Activated CD4-positive, alpha-beta memory T cell treated with anti-CD3 and anti-CD28 coated beads for 36 hours (primary cell): ENCODE data around the gene SCAF1. TPM values are rescaled to one million over a fixed set of nuclear protein-coding genes. Genes with fewer than 3 reads are reported as not detected.

Experiments used
- CTCF ChIA-PET: fragments of 350-600 bp; sonication (Branson Sonifier 250); formaldehyde crosslinking; loops from one replicate; lab custom pipeline; 2021; ENCODE audit warnings: antibody characterized with exemption, inconsistent platforms; lab: Charles Lee
- POLR2A ChIA-PET: fragments of 350-600 bp; sonication (Branson Sonifier 250); formaldehyde crosslinking; loops from one replicate; lab custom pipeline; 2021; ENCODE audit warnings: antibody characterized with exemption; lab: Charles Lee
- DNase-seq: peaks from one replicate; pipeline ENCODE4 v3.0.0-alpha.2; 2020
- H3K27ac Mint-ChIP-seq: one replicate; pipeline ENCODE4 v1.8.0; 2021; ENCODE audit warnings: mixed read lengths
- H3K27me3 Mint-ChIP-seq: one replicate; pipeline ENCODE4 v1.8.0; 2021; ENCODE audit warnings: mixed read lengths
- H3K36me3 Mint-ChIP-seq: one replicate; pipeline ENCODE4 v1.8.0; 2021; ENCODE audit warnings: mixed read lengths
- H3K4me1 Mint-ChIP-seq: one replicate; pipeline ENCODE4 v1.8.0; 2021; ENCODE audit warnings: low read depth, mixed read lengths
- H3K4me3 Mint-ChIP-seq: one replicate; pipeline ENCODE4 v1.8.0; 2021; ENCODE audit warnings: mild to moderate bottlenecking, mixed read lengths
- H3K9me3 Mint-ChIP-seq: one replicate; pipeline ENCODE4 v1.8.0; 2021; ENCODE audit warnings: mixed read lengths
- intact Hi-C: fragments of 100-400 bp; cut with micrococcal nuclease; formaldehyde crosslinking; loops from one replicate; pipeline ENCODE4 v1.15.1; 2023
- total RNA-seq, 2 experiments: library from RNA; stranded (reverse); gene quantifications; one replicate each; pipeline ENCODE4 v1.2.3, GENCODE V29; 2021

The SCAF1 gene
- total RNA-seq, 2 experiments from 2014 or later = 57.4 to 58.6 TPM

DNA sequence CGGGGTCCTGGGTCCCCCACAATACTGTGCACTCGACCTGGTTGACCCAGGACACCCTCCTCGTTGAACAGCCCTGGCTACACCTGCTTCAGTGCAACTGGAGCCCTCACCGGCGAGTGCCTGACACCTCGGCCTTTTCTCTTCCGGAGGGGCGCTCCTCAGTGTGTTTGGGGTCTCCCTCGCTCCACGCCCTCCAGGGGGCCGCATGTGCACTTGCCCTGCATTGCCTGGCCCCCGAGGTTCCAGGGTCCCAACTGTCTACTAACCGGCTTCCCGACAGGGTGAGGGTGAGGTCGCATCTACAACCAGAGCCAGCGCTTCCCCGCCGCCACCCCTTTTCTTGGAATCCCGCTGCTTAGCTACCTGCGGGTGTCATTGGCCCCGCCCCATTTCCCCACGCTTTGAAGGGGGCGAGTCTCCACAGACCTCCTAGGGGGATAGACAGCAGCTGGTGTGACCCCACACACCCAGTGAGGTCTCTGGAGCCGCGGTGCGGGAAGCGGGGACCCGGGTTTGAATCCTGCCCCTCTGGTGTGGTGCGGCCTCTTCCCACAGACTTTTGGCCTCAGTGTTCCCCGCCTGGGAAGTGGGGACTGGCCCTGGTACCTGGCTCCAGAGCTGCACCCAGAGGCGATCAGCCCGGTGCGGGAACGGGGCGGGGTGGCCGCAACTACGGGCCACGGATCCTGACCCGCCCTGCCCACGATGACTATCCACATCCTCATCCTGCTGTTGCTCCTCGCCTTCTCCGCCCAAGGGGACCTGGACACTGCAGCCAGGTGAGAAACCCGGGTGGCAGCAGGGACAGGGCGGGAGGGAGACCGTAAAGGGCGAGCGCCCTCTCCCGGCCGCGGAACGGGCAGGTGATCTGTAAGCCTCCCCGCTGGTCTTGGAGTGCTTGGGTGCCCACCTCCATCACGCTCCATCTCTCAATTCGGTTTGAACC lies 47.4 kb downstream of the SCAF1 start, which contains the start of gene ADM5:
Gene ADM5, plus strand, starts transcription at position 462 of the 946 bp plus-strand sequence. Its CDS starts 244 bp downstream, at position 706.
- Mint-ChIP-seq H3K27ac (no peak within 1 kb of the TSS), H3K4me3 (peak within 1 kb of the TSS; percentile 75), H3K27me3 (peaks cover 15% of the 10 kb centered on the region), H3K9me3 (no peaks in the 10 kb centered on the region), H3K36me3 (peaks cover 33% of the 10 kb centered on the region), H3K4me1 (peaks cover 16% of the 10 kb centered on the region)
- peak; percentile 54 for DNase-seq
- intact Hi-C loops = no loop called here
- CTCF ChIA-PET = interaction anchor here (0.6 to 1.6 kb wide), 3 partner anchors 13 to 888 kb away, joined by 3 read pairs; no protein-coding TSS in a partner anchor
- POLR2A ChIA-PET = interaction anchor here (2.0 kb wide), 1 partner anchor 12 kb away, joined by 6 read pairs; the partner anchor contains the start of gene PRMT1

DNA sequence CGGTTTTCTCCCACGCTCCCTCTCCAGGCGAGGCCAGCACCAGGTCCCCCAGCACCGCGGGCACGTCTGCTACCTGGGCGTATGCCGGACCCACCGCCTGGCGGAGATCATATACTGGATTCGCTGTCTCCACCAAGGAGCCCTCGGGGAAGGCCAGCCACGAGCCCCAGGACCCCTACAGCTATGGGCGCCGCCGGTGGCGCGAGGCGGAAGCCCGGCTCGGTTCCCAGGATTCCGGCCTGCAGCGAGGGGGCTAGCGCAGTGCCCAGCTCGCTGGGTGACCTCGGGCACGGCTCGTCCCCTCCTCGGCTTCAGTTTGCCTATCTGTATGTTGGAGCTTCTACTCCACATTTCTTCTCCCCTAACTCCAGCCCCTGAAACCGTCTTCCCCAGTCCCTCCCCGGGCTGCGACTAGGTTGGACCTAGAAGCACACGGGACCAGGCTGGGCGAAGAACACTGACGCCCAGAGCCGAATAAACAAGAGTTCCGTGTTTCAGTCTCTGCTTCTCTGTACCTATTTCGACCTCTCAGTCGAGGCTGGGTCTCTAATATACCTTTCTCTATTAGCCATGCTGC lies 48.2 kb downstream of the SCAF1 start:
- Mint-ChIP-seq H3K4me3 (peak overlapping the region; percentile 75), H3K36me3 (peaks cover 29% of the 10 kb centered on the region), H3K9me3 (no peaks in the 10 kb centered on the region), H3K27ac (no peak overlapping the region), H3K4me1 (peaks cover 16% of the 10 kb centered on the region), H3K27me3 (peaks cover 15% of the 10 kb centered on the region)
- no peak for DNase-seq
- POLR2A ChIA-PET = interaction anchor here (0.7 to 2.0 kb wide), 2 partner anchors 12 to 13 kb away, joined by 3 to 6 read pairs; partner anchors contain the start of gene PRMT1
- intact Hi-C loops = no loop called here
- CTCF ChIA-PET = interaction anchor here (0.6 to 1.6 kb wide), 2 partner anchors 14 to 889 kb away, joined by 3 read pairs; no protein-coding TSS in a partner anchor

DNA sequence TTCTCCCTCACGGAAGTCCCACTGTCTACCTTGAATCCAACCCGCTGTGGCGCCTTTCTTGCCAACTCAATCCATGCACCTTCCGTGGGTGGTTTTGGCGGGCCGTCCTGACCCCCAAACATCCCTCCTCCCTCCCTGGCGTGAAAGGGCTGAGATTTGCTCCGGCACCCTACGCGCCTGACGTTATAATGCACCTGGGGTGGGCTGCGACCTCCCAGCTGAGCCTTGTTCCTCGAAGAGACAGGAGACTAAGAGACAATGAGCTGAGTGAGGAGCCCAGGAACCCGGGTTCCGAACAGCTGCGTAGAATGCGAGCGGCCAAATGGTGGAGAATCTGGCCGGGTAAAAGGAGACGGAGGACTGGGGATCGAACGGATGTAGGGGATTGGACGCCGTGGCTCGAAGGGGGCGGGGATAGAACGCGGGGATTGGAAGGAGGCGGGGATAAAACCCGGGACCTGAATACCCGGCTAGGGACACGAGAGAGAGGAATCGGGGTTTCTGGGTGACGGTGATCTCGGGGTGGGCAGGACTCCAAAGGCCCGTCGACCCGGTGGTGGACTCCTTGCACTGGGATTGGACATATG lies 48.7 kb downstream of the SCAF1 start, which contains the start of gene CPT1C:
Gene CPT1C, plus strand, starts transcription at position 461 of the 587 bp plus-strand sequence. CDS start 1,137 bp downstream, outside the sequence.
- Mint-ChIP-seq H3K27ac (no peak within 1 kb of the TSS), H3K9me3 (no peaks in the 10 kb centered on the region), H3K27me3 (peaks cover 15% of the 10 kb centered on the region), H3K4me3 (peak within 1 kb of the TSS; percentile 75), H3K4me1 (peaks cover 16% of the 10 kb centered on the region), H3K36me3 (peaks cover 23% of the 10 kb centered on the region)
- intact Hi-C loops = no loop called here
- POLR2A ChIA-PET = interaction anchor here (0.7 to 2.0 kb wide), 2 partner anchors 11 to 14 kb away, joined by 3 to 6 read pairs; partner anchors contain the start of gene PRMT1
- CTCF ChIA-PET = interaction anchor here (1.6 kb wide), 1 partner anchor 14 kb away, joined by 3 read pairs; no protein-coding TSS in a partner anchor
- peak; percentile 71 for DNase-seq

DNA sequence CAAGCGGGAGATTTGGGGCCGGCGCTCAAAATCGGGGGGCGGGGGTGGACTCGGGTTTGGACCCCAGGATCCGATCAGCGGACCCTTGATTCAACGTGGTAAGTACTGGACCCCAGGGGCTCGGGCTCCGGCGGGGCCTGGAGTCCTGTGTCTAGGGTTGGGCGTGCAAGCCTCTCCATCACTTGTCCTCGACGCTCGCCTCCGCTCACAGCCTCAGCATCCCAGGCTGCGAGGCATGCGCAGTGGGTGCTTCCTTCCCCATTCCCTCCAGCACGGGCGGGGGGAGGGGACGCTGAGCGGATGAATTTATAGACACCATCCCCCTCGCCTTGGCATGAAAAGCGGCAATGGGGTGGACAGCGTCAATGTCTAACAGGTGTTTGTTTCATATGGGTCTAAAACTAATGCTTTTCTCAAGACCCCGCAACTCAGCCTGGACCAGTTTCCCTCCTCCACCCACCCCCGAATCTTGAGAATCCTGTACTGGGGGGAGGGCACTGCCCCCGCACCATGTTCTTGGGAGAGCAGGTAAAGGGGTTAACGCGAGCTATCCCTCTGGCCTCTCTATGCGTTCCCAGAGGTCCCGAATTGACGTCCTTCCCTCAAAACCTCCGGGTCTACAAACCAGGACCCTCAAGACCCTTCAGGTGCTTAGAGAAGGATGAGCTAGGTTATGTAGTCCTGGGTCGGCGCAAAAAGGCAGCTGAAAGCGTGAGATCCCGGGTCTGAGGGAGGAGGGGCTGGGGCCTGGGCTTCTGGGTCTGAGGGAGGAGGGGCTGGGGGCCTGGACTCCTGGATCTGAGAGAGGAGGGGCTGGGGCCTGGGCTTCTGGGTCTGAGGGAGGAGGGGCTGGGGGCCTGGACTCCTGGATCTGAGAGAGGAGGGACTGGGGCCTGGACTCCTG lies 49.5 kb downstream of the SCAF1 start:
- peak; percentile 57 for DNase-seq
- Mint-ChIP-seq H3K4me3 (peak overlapping the region; percentile 75), H3K4me1 (peaks cover 16% of the 10 kb centered on the region), H3K27me3 (peaks cover 15% of the 10 kb centered on the region), H3K27ac (no peak overlapping the region), H3K9me3 (no peaks in the 10 kb centered on the region), H3K36me3 (peaks cover 22% of the 10 kb centered on the region)
- CTCF ChIA-PET = interaction anchor here (0.8 to 1.6 kb wide), 3 partner anchors 11 to 178 kb away, joined by 3 to 8 read pairs (median 3); no protein-coding TSS in a partner anchor
- POLR2A ChIA-PET = interaction anchor here (0.9 to 2.0 kb wide), 2 partner anchors 11 to 15 kb away, joined by 3 to 6 read pairs; partner anchors contain the start of gene PRMT1
- intact Hi-C loops = no loop called here

DNA sequence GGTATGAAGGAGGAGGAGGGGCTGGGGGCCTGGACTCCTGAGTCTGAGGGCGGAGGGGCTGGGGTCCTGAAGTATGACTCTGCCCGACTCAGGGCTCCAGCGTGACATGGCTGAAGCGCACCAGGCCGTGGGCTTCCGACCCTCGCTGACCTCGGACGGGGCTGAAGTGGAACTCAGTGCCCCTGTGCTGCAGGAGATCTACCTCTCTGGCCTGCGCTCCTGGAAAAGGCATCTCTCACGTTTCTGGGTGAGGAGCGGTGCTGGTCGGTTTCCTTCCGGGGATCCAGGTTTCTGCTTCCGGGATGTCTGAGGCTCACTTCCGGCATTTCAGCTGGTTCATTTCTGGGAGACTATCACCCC lies 50.1 kb downstream of the SCAF1 start:
- intact Hi-C loops = no loop called here

DNA sequence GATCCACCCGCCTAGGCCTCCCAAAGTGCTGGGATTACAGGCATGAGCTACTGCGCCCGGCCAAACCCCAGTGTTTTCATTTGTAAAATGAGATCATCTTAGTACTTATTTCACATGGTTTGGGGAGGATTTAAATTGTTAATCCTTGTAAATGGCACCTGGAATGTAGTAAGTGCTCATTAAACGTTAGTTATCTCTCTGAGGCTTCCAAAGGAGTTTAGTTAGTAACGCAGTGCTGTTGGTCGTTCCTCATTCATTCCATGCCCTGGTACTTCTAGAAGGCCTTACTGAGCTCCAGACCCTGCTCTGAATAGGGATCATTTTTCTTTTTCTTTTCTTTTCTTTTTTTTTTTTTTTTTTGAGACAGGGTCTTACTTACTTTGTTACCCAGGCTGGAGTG lies 54.1 kb downstream of the SCAF1 start:
- no peak overlapping the region for H3K4me3 Mint-ChIP-seq
- ChIA-PET POLR2A (interaction anchor here (0.6 kb wide), 1 partner anchor 11 kb away, joined by 4 read pairs; no protein-coding TSS in a partner anchor), CTCF (interaction anchor here (1.3 kb wide), 1 partner anchor 15 kb away, joined by 8 read pairs; no protein-coding TSS in a partner anchor)
- no peaks in the 10 kb centered on the region for H3K9me3 Mint-ChIP-seq
- H3K27me3 Mint-ChIP-seq = peaks cover 9% of the 10 kb centered on the region
- intact Hi-C loops = no loop called here
- no peaks in the 10 kb centered on the region for H3K36me3 Mint-ChIP-seq
- H3K4me1 Mint-ChIP-seq = peaks cover 3% of the 10 kb centered on the region
- no peak overlapping the region for H3K27ac Mint-ChIP-seq
- no peak for DNase-seq

More for the DNA sequence above, 50.1 kb downstream of the SCAF1 start:
- Mint-ChIP-seq H3K36me3 (peaks cover 18% of the 10 kb centered on the region), H3K4me1 (peaks cover 16% of the 10 kb centered on the region), H3K4me3 (no peak overlapping the region), H3K27ac (no peak overlapping the region), H3K27me3 (peaks cover 15% of the 10 kb centered on the region), H3K9me3 (no peaks in the 10 kb centered on the region)
- DNase-seq = no peak
- POLR2A ChIA-PET = interaction anchor here (0.9 kb wide), 1 partner anchor 11 kb away, joined by 3 read pairs; no protein-coding TSS in a partner anchor
- CTCF ChIA-PET = interaction anchor here (0.8 to 1.5 kb wide), 2 partner anchors 11 to 178 kb away, joined by 3 to 8 read pairs; no protein-coding TSS in a partner anchor

DNA sequence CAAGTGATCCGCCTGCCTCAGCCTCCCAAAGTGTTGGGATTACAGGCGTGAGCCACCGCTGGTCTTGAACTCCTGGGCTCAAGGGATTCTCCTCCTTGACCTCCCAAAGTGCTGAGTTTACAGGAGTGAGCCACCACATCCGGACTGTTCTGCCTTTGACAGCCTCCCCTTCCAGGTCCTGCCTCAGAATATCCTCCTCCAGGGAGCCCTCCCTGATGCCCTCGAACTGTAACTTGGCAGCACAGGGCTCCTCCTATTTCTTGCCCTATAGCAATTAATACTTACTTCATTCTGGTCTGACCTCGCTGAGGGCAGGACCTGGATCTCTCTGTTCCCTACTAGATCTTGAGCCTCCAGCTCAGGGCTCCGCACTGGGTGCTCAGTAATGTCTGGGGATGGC lies 54.9 kb downstream of the SCAF1 start:
- CTCF ChIA-PET = no interaction called here
- Mint-ChIP-seq H3K27ac (no peak overlapping the region), H3K27me3 (peaks cover 8% of the 10 kb centered on the region), H3K4me1 (no peaks in the 10 kb centered on the region), H3K36me3 (no peaks in the 10 kb centered on the region), H3K4me3 (no peak overlapping the region), H3K9me3 (no peaks in the 10 kb centered on the region)
- intact Hi-C loops = no loop called here
- POLR2A ChIA-PET = no interaction called here
- no peak for DNase-seq

DNA sequence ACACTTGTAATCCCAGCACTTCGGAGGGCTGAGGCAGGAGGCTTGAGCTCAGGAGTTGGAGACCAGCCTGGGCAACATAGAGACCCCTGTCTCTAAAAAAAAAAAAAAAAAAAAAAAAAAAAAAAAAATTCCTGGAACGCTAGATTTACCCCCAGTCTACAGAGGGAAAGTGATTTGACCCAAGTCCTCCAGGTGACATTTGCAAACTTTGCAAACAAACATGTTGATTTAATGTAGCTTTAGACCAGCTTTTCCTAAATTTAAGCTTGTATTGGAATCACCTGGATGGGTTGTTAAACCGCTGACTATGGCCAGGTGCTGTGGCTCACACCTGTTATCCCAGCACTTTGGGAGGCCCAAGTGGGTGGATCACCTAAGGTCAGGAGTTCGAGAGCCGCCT lies 57.4 kb downstream of the SCAF1 start:
- no peaks in the 10 kb centered on the region for H3K9me3 Mint-ChIP-seq
- H3K27ac Mint-ChIP-seq = no peak overlapping the region
- POLR2A ChIA-PET = no interaction called here
- no peak overlapping the region for H3K4me3 Mint-ChIP-seq
- CTCF ChIA-PET = no interaction called here
- intact Hi-C loops = no loop called here
- no peak for DNase-seq
- H3K36me3 Mint-ChIP-seq = no peaks in the 10 kb centered on the region
- no peaks in the 10 kb centered on the region for H3K4me1 Mint-ChIP-seq
- H3K27me3 Mint-ChIP-seq = peaks cover 4% of the 10 kb centered on the region

DNA sequence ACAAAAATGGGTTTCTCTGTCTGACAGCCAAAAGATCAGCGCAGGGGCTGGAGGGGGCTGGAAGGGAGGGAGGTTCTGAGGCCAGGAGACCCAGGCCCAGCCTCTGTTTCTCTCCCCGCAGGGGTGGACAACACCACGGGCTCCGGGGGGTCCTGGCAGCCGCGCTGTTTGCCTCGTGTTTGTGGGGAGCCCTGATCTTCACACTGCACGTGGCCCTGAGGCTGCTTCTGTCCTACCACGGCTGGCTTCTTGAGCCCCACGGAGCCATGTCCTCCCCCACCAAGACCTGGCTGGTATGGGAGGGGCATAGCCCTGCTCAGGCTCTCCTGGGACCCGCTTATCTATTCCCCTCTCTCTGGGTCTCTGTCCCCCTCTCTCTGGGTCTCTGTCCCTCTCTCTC lies 58.6 kb downstream of the SCAF1 start:
- Mint-ChIP-seq H3K27ac (no peak overlapping the region), H3K9me3 (no peaks in the 10 kb centered on the region), H3K36me3 (no peaks in the 10 kb centered on the region), H3K27me3 (peaks cover 4% of the 10 kb centered on the region), H3K4me1 (no peaks in the 10 kb centered on the region), H3K4me3 (no peak overlapping the region)
- no peak for DNase-seq
- ChIA-PET POLR2A (interaction anchor here (0.6 to 0.7 kb wide), 2 partner anchors 12 to 190 kb away, joined by 3 read pairs; no protein-coding TSS in a partner anchor), CTCF (no interaction called here)
- intact Hi-C loops = no loop called here

DNA sequence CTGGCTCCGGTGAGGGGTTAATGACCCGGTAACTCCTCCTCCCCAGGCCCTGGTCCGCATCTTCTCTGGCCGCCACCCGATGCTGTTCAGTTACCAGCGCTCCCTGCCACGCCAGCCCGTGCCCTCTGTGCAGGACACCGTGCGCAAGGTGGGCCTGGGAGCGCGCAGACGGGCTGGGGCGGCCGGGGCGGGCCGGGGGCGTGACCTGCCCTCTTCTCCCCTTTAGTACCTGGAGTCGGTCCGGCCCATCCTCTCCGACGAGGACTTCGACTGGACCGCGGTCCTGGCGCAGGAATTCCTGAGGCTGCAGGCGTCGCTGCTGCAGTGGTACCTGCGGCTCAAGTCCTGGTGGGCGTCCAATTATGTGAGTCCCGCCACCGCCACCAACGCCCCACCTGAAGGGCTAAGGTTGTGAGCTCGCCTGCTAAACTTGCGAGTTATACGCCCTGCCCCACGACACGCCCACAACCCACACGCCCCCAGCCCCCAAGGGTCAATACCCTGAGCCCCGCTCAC lies 59.3 kb downstream of the SCAF1 start:
- Mint-ChIP-seq H3K9me3 (no peaks in the 10 kb centered on the region), H3K4me1 (no peaks in the 10 kb centered on the region), H3K27ac (no peak overlapping the region), H3K27me3 (peaks cover 4% of the 10 kb centered on the region), H3K4me3 (no peak overlapping the region), H3K36me3 (no peaks in the 10 kb centered on the region)
- no peak for DNase-seq
- ChIA-PET CTCF (no interaction called here), POLR2A (interaction anchor here (0.6 kb wide), 1 partner anchor 11 kb away, joined by 3 read pairs; no protein-coding TSS in a partner anchor)
- intact Hi-C loops = no loop called here
